HG02610 (cell line): ENCODE measurements around the gene EP300.
"Not testable (repeated sequence)": the region's sequence is repeated elsewhere in the genome, so short reads cannot be mapped to it uniquely, and the experiment has no call there.

ENCODE experiments used
- ATAC-seq: cut with Tn5 transposase; IDR thresholded peaks from one replicate; pipeline ENCODE4 v1.9.1; 2021; ENCODE audit warnings: mild to moderate bottlenecking, moderate library complexity; ENCODE audit not compliant: unreplicated experiment

The EP300 gene

GRCh38 chr22:41146573-41146972 is 54.2 kb downstream of the EP300 start:
- ATAC-seq, result no peak

GRCh38 chr22:41147722-41148121 is 55.3 kb downstream of the EP300 start:
- no peak for ATAC-seq

- ATAC-seq, result no peak
These were observed 60.5 kb downstream of the EP300 start for GRCh38 chr22:41152902-41153301.

GRCh38 chr22:41157083-41157482 is 64.7 kb downstream of the EP300 start:
- ATAC-seq, result no peak

- ATAC-seq, result no peak
These were observed 76.8 kb downstream of the EP300 start for GRCh38 chr22:41169157-41169556.

GRCh38 chr22:41171996-41172395 is 79.6 kb downstream of the EP300 start:
- ATAC-seq, result no peak

GRCh38 chr22:41175546-41175945 is 83.2 kb downstream of the EP300 start:
- no peak for ATAC-seq

- ATAC-seq, result no peak
These were observed 84.7 kb downstream of the EP300 start for GRCh38 chr22:41177040-41177621.

GRCh38 chr22:41177622-41178424 is 85.4 kb downstream of the EP300 start:
- ATAC-seq, result no peak

GRCh38 chr22:41178425-41178975 is 86.1 kb downstream of the EP300 start:
- no peak for ATAC-seq

GRCh38 chr22:41180362-41180761 is 88.0 kb downstream of the EP300 start:
- not testable (repeated sequence) for ATAC-seq

- ATAC-seq, result no peak
These were observed 88.5 kb downstream of the EP300 start for GRCh38 chr22:41180926-41181325.

GRCh38 chr22:41181349-41182241 is 89.2 kb downstream of the EP300 start:
- ATAC-seq, result no peak

GRCh38 chr22:41184679-41185078 is 92.3 kb downstream of the EP300 start:
- ATAC-seq, result no peak

GRCh38 chr22:41191467-41191866 is 99.1 kb downstream of the EP300 start:
- no peak for ATAC-seq

- ATAC-seq, result no peak
These were observed 101.4 kb downstream of the EP300 start for GRCh38 chr22:41193829-41194228.

- ATAC-seq, result peak; percentile 50
These were observed 104.9 kb downstream of the EP300 start for GRCh38 chr22:41197038-41197972.

GRCh38 chr22:41198027-41198580 is 105.7 kb downstream of the EP300 start:
- ATAC-seq, result no peak

GRCh38 chr22:41201141-41201540 is 108.7 kb downstream of the EP300 start:
- ATAC-seq, result no peak

- ATAC-seq, result no peak
These were observed 110.7 kb downstream of the EP300 start for GRCh38 chr22:41203118-41203517.
